Measurements from ENCODE around the gene SRRM1. TPM values are rescaled to one million over a fixed set of nuclear protein-coding genes. Genes with fewer than 3 reads are reported as not detected.

SRRM1 gene
- total and polyA plus RNA-seq, 9 of the 15 experiments (the other 6 are each of a cell fraction or from before 2014, with no cell fraction given), result 54.5 to 268 (median 115) TPM

DNA sequence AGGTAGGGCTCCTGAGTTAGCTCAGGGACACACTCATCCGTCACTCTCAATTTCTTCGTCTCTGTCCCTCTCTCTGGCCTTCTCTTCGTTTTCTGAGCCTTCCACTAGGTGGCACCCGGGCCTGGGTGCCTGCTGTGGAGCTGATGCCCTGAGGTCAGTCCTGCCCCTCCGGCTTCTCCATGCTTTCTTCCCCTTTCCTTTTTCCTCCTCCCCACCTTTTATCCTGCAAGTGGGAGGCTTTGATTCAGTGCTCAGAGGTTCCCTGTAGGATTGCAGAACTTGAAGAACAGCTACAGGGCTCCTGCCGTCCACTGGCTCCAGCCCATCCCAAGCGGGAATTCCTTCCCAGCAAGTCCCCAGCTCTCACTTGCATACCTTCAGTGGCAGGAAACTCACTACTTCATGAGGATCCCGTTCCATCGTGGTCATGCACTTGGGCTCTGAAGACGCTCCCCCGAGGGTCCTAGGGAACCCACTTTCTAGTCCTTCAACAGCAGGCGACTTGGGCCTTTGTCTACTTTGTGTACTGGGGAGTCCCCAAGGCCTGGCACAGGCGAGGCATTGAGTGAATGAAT lies 45.6 kb downstream of the SRRM1 start (continued):
- peak; percentile 90 to 97 (median 96) for TF ChIP-seq CTCF (IDR thresholded peaks at IDR 0.05 in 2 of 3, conservative IDR thresholded peaks at IDR 0.05 in 1 of 3; ENCODE audit: insufficient read depth in 2 of 3, low read depth in 1 of 3, low read length in 3 of 3)
- peak; percentile 56 to 72; a peak in 2 of 4 replicates for TF ChIP-seq MAZ (CRISPR knock-in tag; conservative IDR thresholded peaks at IDR 0.05 in 1 of 2, IDR thresholded peaks at IDR 0.05 in 1 of 2)
- peak; percentile 99 for TF ChIP-seq SMC3 (conservative IDR thresholded peaks at IDR 0.05; ENCODE audit: insufficient read depth, low read depth, low read length)
- TF ChIP-seq TOE1 (IDR thresholded peaks at IDR 0.05; ENCODE audit: borderline replicate concordance), result 0 out of 2 replicates have a peak, but pooled peaks have one; percentile 38
- TF ChIP-seq TOE1 (CRISPR knock-in tag; IDR thresholded peaks at IDR 0.05; ENCODE audit: borderline replicate concordance, low read depth), result no peak
- peak; percentile 69 for TF ChIP-seq JUND (IDR thresholded peaks at IDR 0.05; ENCODE audit: borderline replicate concordance, low read depth, low read length)
- peak; percentile 34; the same call in 1 of the 3 replicates for TF ChIP-seq JUND (tag; IDR thresholded peaks at IDR 0.05; ENCODE audit: borderline replicate concordance, low read depth, low read length)
- TF ChIP-seq CHD7 (IDR thresholded peaks at IDR 0.05; ENCODE audit: low read depth, low read length), result no peak
- no peak for TF ChIP-seq TEAD2 (tag; IDR thresholded peaks at IDR 0.05)
- TF ChIP-seq DEAF1 (CRISPR knock-in tag; IDR thresholded peaks at IDR 0.05), result peak; percentile 95
- TF ChIP-seq YBX1 (IDR thresholded peaks at IDR 0.05), result no peak
